H1 (cell line): ENCODE data around the gene MID1. TPM values are rescaled to one million over a fixed set of nuclear protein-coding genes. Genes with fewer than 3 reads are reported as not detected.

Experiments used
- CTCF ChIA-PET: fragments of 300-600 bp; sonication (Branson Sonifier 250); formaldehyde crosslinking; loops from one replicate; lab custom pipeline; 2021; ENCODE audit not compliant: partially characterized antibody; lab: Charles Lee
- POLR2A ChIA-PET: fragments of 300-600 bp; sonication (Branson Sonifier 250); formaldehyde crosslinking; loops from one replicate; lab custom pipeline; 2021; ENCODE audit warnings: inconsistent platforms; ENCODE audit not compliant: partially characterized antibody; lab: Charles Lee
- DNase-seq, 2 experiments: peaks; one replicate each; pipeline versions ENCODE4 v3.0.0 to v3.0.0-alpha.2; 2010 to 2022; ENCODE audit warnings: low spot score in 2 of 2, low read depth in 1 of 2, mixed read lengths in 1 of 2
- FAIRE-seq: peaks from 2 replicates; lab custom pipeline; 2011; peaks lifted over from hg19 to GRCh38; lab: Jason Lieb, UNC
- H2AFZ ChIP-seq: 2 replicates; pipeline ENCODE4 v1.8.1; 2012; ENCODE audit warnings: low read length, inconsistent platforms
- H2AK5ac ChIP-seq: 2 replicates; pipeline ENCODE4 v1.6.1; 2013; ENCODE audit warnings: low read depth, low read length
- H2BK120ac ChIP-seq: replicated peaks from 2 replicates; pipeline ENCODE3; 2013; ENCODE audit warnings: low read depth, low read length, inconsistent platforms
- H2BK12ac ChIP-seq: 2 replicates; pipeline ENCODE4 v1.6.1; 2013; ENCODE audit warnings: low read depth, low read length
- H2BK15ac ChIP-seq: 2 replicates; pipeline ENCODE4 v1.6.1; 2013; ENCODE audit warnings: low read length
- H2BK20ac ChIP-seq: 2 replicates; pipeline ENCODE4 v1.6.1; 2013; ENCODE audit warnings: low read length
- H2BK5ac ChIP-seq: 2 replicates; pipeline ENCODE4 v1.6.1; 2013; ENCODE audit warnings: low read depth, low read length
- H3K14ac ChIP-seq: 2 replicates; pipeline ENCODE4 v1.6.1; 2013; ENCODE audit warnings: inconsistent platforms; ENCODE audit not compliant: insufficient read length
- H3K18ac ChIP-seq: 2 replicates; pipeline ENCODE4 v1.6.1; 2013; ENCODE audit warnings: low read length; ENCODE audit errors: extremely low read depth
- H3K23ac ChIP-seq: 2 replicates; pipeline ENCODE4 v1.6.1; 2013; ENCODE audit warnings: inconsistent platforms; ENCODE audit not compliant: insufficient read length
- H3K23me2 ChIP-seq: 2 replicates; pipeline ENCODE4 v1.6.1; 2013; ENCODE audit warnings: low read depth, low read length
- H3K27ac ChIP-seq: 2 replicates; pipeline ENCODE4 v1.6.1; 2011; ENCODE audit warnings: low read depth, low read length, inconsistent platforms
- H3K27me3 ChIP-seq, 4 experiments: replicated peaks in 1 of 4; 1 replicate in 1 of 4; 2 replicates in 3 of 4; pipeline versions ENCODE4 v1.6.1 to v1.8.1; 2011 to 2013; ENCODE audit warnings: low read length in 3 of 4, mild to moderate bottlenecking in 3 of 4, inconsistent platforms in 2 of 4, mixed read lengths in 2 of 4, moderate library complexity in 1 of 4; ENCODE audit not compliant: control insufficient read depth in 3 of 4, insufficient read depth in 3 of 4; ENCODE audit errors: extremely low read depth in 1 of 4
- H3K36me3 ChIP-seq, 4 experiments: 2 replicates each; pipeline versions ENCODE4 v1.6.1 to v1.8.1; 2011 to 2013; ENCODE audit warnings: mild to moderate bottlenecking in 4 of 4, low read length in 3 of 4, moderate library complexity in 2 of 4, control low read depth in 1 of 4, inconsistent platforms in 1 of 4; ENCODE audit not compliant: insufficient read depth in 4 of 4, control insufficient read depth in 2 of 4
- H3K4ac ChIP-seq: replicated peaks from 2 replicates; pipeline ENCODE3; 2013; ENCODE audit warnings: low read length, low read depth, mixed read lengths, inconsistent platforms; ENCODE audit not compliant: insufficient read length
- H3K4me1 ChIP-seq, 4 experiments: replicated peaks in 1 of 4; 1 replicate in 1 of 4; 2 replicates in 3 of 4; pipeline versions ENCODE4 v1.6.1 to v1.8.1; 2011 to 2013; ENCODE audit warnings: low read length in 3 of 4, inconsistent platforms in 2 of 4, mixed read lengths in 1 of 4; ENCODE audit not compliant: insufficient read depth in 4 of 4, control insufficient read depth in 3 of 4
- H3K4me2 ChIP-seq, 2 experiments: 2 replicates each; pipeline versions ENCODE4 v1.6.1 to v1.8.1; 2011 to 2013; ENCODE audit warnings: low read depth in 2 of 2, low read length in 2 of 2, control low read depth in 1 of 2, inconsistent platforms in 1 of 2, mild to moderate bottlenecking in 1 of 2; ENCODE audit not compliant: insufficient read depth in 1 of 2
- H3K4me3 ChIP-seq, 4 experiments: fragments of 200-600, 300-600 bp in 1 of 4; sonication (generic), shearing (Covaris generic), sonication (Bioruptor Twin) in 1 of 4; 2 replicates each; pipeline versions ENCODE4 v1.5.1 to v1.8.1; 2011 to 2016; ENCODE audit warnings: low read length in 4 of 4, low read depth in 3 of 4, control low read depth in 2 of 4, inconsistent platforms in 2 of 4, mild to moderate bottlenecking in 2 of 4, mixed read lengths in 1 of 4, moderate library complexity in 1 of 4; ENCODE audit not compliant: insufficient read depth in 2 of 4; ENCODE audit errors: extremely low read depth in 1 of 4
- H3K56ac ChIP-seq: replicated peaks from 2 replicates; pipeline ENCODE3; 2013; ENCODE audit warnings: low read depth, mild to moderate bottlenecking, mixed read lengths, low read length, inconsistent platforms; ENCODE audit not compliant: insufficient read length
- H3K79me1 ChIP-seq: 2 replicates; pipeline ENCODE4 v1.6.1; 2013; ENCODE audit warnings: low read depth, low read length, control low read depth
- H3K79me2 ChIP-seq, 2 experiments: 2 replicates each; pipeline versions ENCODE4 v1.6.1 to v1.8.1; 2012 to 2013; ENCODE audit warnings: low read length in 2 of 2, mild to moderate bottlenecking in 2 of 2, inconsistent platforms in 1 of 2; ENCODE audit not compliant: insufficient read depth in 2 of 2, control insufficient read depth in 1 of 2
- H3K9ac ChIP-seq, 4 experiments: replicated peaks in 1 of 4; 1 replicate in 1 of 4; 2 replicates in 3 of 4; pipeline versions ENCODE4 v1.6.1 to v1.8.1; 2011 to 2013; ENCODE audit warnings: low read depth in 3 of 4, low read length in 3 of 4, control low read depth in 2 of 4, mild to moderate bottlenecking in 2 of 4, moderate library complexity in 2 of 4, inconsistent platforms in 1 of 4; ENCODE audit errors: extremely low read depth in 1 of 4
- H3K9me3 ChIP-seq, 2 experiments: 2 replicates each; pipeline versions ENCODE4 v1.6.1 to v1.8.1; 2012 to 2013; ENCODE audit warnings: mild to moderate bottlenecking in 2 of 2, moderate library complexity in 2 of 2, control low read depth in 1 of 2, inconsistent platforms in 1 of 2, low read depth in 1 of 2, low read length in 1 of 2, mixed read lengths in 1 of 2; ENCODE audit not compliant: insufficient read depth in 2 of 2
- H4K20me1 ChIP-seq, 2 experiments: replicated peaks in 1 of 2; 2 replicates each; pipeline versions ENCODE3 to v1.8.1; 2011 to 2013; ENCODE audit warnings: inconsistent platforms in 2 of 2, low read length in 2 of 2, mild to moderate bottlenecking in 1 of 2; ENCODE audit not compliant: insufficient read depth in 2 of 2, control insufficient read depth in 1 of 2
- H4K5ac ChIP-seq: 2 replicates; pipeline ENCODE4 v1.6.1; 2013; ENCODE audit warnings: low read length, low read depth, mixed read lengths, inconsistent platforms; ENCODE audit not compliant: insufficient read length
- H4K8ac ChIP-seq: 2 replicates; pipeline ENCODE4 v1.8.0; 2013; ENCODE audit warnings: mild to moderate bottlenecking, moderate library complexity, low read length, inconsistent platforms; ENCODE audit not compliant: insufficient read depth; ENCODE audit errors: extremely low read depth
- H4K91ac ChIP-seq: replicated peaks from 2 replicates; pipeline ENCODE3; 2013; ENCODE audit warnings: low read length, mixed read lengths, inconsistent platforms; ENCODE audit not compliant: insufficient read length
- ASH2L ChIP-seq: fragments of 200-600, 300-600 bp; sonication (generic); IDR thresholded peaks from one replicate; pipeline ENCODE4 v1.7.1; 2017; ENCODE audit warnings: low read length
- ATF3 ChIP-seq: IDR thresholded peaks from 2 replicates; pipeline ENCODE4 v1.6.1; 2011; ENCODE audit warnings: low read depth, mild to moderate bottlenecking, low read length; ENCODE audit not compliant: insufficient read depth
- CBX8 ChIP-seq: fragments of 300-800, 300-1000 bp; sonication (generic); IDR thresholded peaks from 2 replicates; pipeline ENCODE4 v1.7.1; 2016; ENCODE audit warnings: low read depth, low read length, borderline replicate concordance
- FOSL1 ChIP-seq: IDR thresholded peaks from 2 replicates; pipeline ENCODE4 v1.6.1; 2011; ENCODE audit warnings: mild to moderate bottlenecking, low read depth, low read length, moderate library complexity; ENCODE audit not compliant: insufficient read depth
- GTF2F1 ChIP-seq: IDR thresholded peaks from 2 replicates; pipeline ENCODE4 v1.6.1; 2012; ENCODE audit warnings: low read depth, low read length, improper control_type of control experiment, borderline replicate concordance
- HDAC2 ChIP-seq, 2 experiments: fragments of 300-600 bp in 1 of 2; sonication (generic) in 1 of 2; IDR thresholded peaks; 2 replicates each; pipeline ENCODE4 v1.6.1; 2011 to 2012; ENCODE audit warnings: low read depth in 2 of 2, low read length in 2 of 2, mild to moderate bottlenecking in 2 of 2, moderate library complexity in 2 of 2, borderline replicate concordance in 1 of 2, inconsistent platforms in 1 of 2
- JUND ChIP-seq: IDR thresholded peaks from 2 replicates; pipeline ENCODE4 v1.6.1; 2011; ENCODE audit warnings: mild to moderate bottlenecking, improper control_type of control experiment, low read length
- KDM5A ChIP-seq: fragments of 200-600 bp; IDR thresholded peaks from 2 replicates; pipeline ENCODE4 v1.7.1; 2012; ENCODE audit warnings: mild to moderate bottlenecking, low read length, inconsistent platforms, mixed read lengths
- RNF2 ChIP-seq: fragments of 200-900, 300-1000 bp; sonication (generic); IDR thresholded peaks from 2 replicates; pipeline ENCODE4 v1.7.1; 2016; ENCODE audit warnings: borderline replicate concordance, low read depth, mild to moderate bottlenecking, antibody characterized with exemption, low read length; ENCODE audit not compliant: poor library complexity, severe bottlenecking; ENCODE audit errors: missing control alignments
- SIRT6 ChIP-seq: IDR thresholded peaks from one replicate; pipeline ENCODE4 v1.7.1; 2012; ENCODE audit warnings: low read length, inconsistent platforms
- SUZ12 ChIP-seq: fragments of 200-600 bp; sonication (generic); IDR thresholded peaks from 2 replicates; pipeline ENCODE4 v1.6.1; 2012; ENCODE audit warnings: mild to moderate bottlenecking, inconsistent platforms, low read length, moderate library complexity, mixed read lengths
- TAF1 ChIP-seq: IDR thresholded peaks from 2 replicates; pipeline ENCODE4 v1.6.1; 2011; ENCODE audit warnings: mild to moderate bottlenecking, low read depth, low read length
- WGBS, 2 experiments: shearing (Covaris generic) in 1 of 2; methylation state at CpG; one replicate each; pipeline versions ENCODE4 v1.1.6 to v1.1.7; 2013 to 2015; ENCODE audit warnings: low lambda C conversion rate in 2 of 2, mixed read lengths in 2 of 2, inconsistent platforms in 1 of 2, low coverage in 1 of 2, missing lambda C conversion rate in 1 of 2; ENCODE audit not compliant: insufficient replicate concordance in 2 of 2, insufficient coverage in 1 of 2, insufficient read length in 1 of 2; ENCODE audit errors: extremely low coverage in 1 of 2, missing lambda C conversion rate in 1 of 2; 5-methylcytosine and 5-hydroxymethylcytosine counted together
- polyA plus RNA-seq, 7 experiments: library from polyadenylated mRNA; depleted of rRNA in 3 of 7; stranded (reverse) in 5 of 7; unstranded in 2 of 7; fragments of >200 nt in 5 of 7; fragments of 200-250 nt in 2 of 7; gene quantifications; 1 replicate in 5 of 7; 2 replicates in 1 of 7; 4 replicates in 1 of 7; pipeline versions ENCODE4 v1.2.1 to v1.2.3, GENCODE V29; 2011 to 2013; ENCODE audit warnings: missing spikeins in 2 of 7, mixed read lengths in 2 of 7
- total RNA-seq: library from RNA; stranded (reverse); fragmentation: NEBNext Ultra II Directional; extraction: Animal tissue kit (Norgen Biotek cat#: 25700); gene quantifications from 2 replicates; pipeline ENCODE4 v1.2.1, GENCODE V29; 2021

Gene MID1
- total and polyA plus RNA-seq, 2 of the 8 experiments (the other 6 are each of a cell fraction or from before 2014, with no cell fraction given), result 12.9 to 54.3 TPM

GRCh38 chrX:10554612-10555270 lies 65.6 kb downstream of the MID1 start:
- POLR2A ChIA-PET, result interaction anchor here (0.9 kb wide), 1 partner anchor 9 kb away, joined by 3 read pairs; no protein-coding TSS in a partner anchor

More at GRCh38 chrX:10554612-10555270, 65.6 kb downstream of the MID1 start:
- Histone ChIP-seq H2AK5ac (no peak overlapping the region), H3K18ac (no peak overlapping the region), H3K14ac (no peak overlapping the region), H3K79me1 (no peaks in the 10 kb centered on the region), H3K56ac (no peak overlapping the region), H2AFZ (no peak overlapping the region), H3K36me3 (no peaks in the 10 kb centered on the region), H2BK5ac (no peak overlapping the region), H2BK120ac (no peak overlapping the region), H4K20me1 (no peaks in the 10 kb centered on the region), H2BK20ac (no peak overlapping the region), H3K27ac (no peak overlapping the region), H4K8ac (no peak overlapping the region), H3K9me3 (no peaks in the 10 kb centered on the region), H3K4me1 (no peaks in the 10 kb centered on the region; a peak in 1 of 7 replicates), H3K4me2 (no peak overlapping the region), H3K27me3 (no peaks in the 10 kb centered on the region), H3K23ac (no peak overlapping the region), H2BK15ac (no peak overlapping the region), H4K91ac (no peak overlapping the region), H3K23me2 (no peaks in the 10 kb centered on the region), H3K79me2 (peaks cover 0 to 59% of the 10 kb centered on the region in 2 experiments; a peak in 2 of 4 replicates), H3K4ac (no peak overlapping the region), H3K4me3 (no peak overlapping the region), H3K9ac (no peak overlapping the region), H2BK12ac (no peak overlapping the region), H4K5ac (no peak overlapping the region)
- CTCF ChIA-PET, result interaction anchor here (0.8 to 2.2 kb wide), 2 partner anchors 9 to 37 kb away, joined by 4 to 8 read pairs; no protein-coding TSS in a partner anchor
- 93% methylated on average over 6 of the region's 6 CpGs; no CpG with 5 or more reads in 1 of the 2 experiments for whole genome bisulfite sequencing, 2 experiments
- no peak for FAIRE-seq
- TF ChIP-seq HDAC2 (IDR thresholded peaks at IDR 0.05; ENCODE audit: borderline replicate concordance in 1 of 2, low read depth in 2 of 2, low read length in 2 of 2) (no peak), GTF2F1 (no peak), KDM5A (no peak), ASH2L (no peak), ATF3 (no peak), CBX8 (no peak), SIRT6 (no peak), SUZ12 (no peak), JUND (no peak), FOSL1 (no peak), RNF2 (no peak), TAF1 (no peak)
- no peak for DNase-seq
